Measurements from ENCODE around the gene CCDC141. TPM values are rescaled to one million over a fixed set of nuclear protein-coding genes. Genes with fewer than 3 reads are reported as not detected.

The CCDC141 gene
- total RNA-seq, 5 donors from 2014 or later (not counting 1 experiment from before 2014, with no cell fraction given): 13.2 to 44.8 (median 16.8) TPM

- CTCF ChIA-PET: interaction anchor here in 1 of 2 donors (0.6 to 1.3 kb wide), 3 partner anchors 16 to 475 kb away, joined by 4 to 5 read pairs (median 4); no protein-coding TSS in a partner anchor
Measured at GRCh38 chr2:178909507-178909906, 140.4 kb downstream of the CCDC141 start.

GRCh38 chr2:178908810-178909209, 141.1 kb downstream of the CCDC141 start:
- Mint-ChIP-seq H3K9me3 (no peaks in the 10 kb centered on the region), H3K36me3 (peaks cover 20% of the 10 kb centered on the region), H3K4me1 (peaks cover 0 to 7% (median 4%) of the 10 kb centered on the region in 3 donors), H3K27ac (no peak overlapping the region), H3K27me3 (no peaks in the 10 kb centered on the region), H3K4me3 (no peak overlapping the region)
- DNase-seq (no peak), ATAC-seq (replicated peaks in 1 of 4) (no peak)
- Histone ChIP-seq H3K4me3 (ENCODE audit: control insufficient read depth in 1 of 2, extremely low read depth in 1 of 2, low read length in 1 of 2) (no peak overlapping the region), H3K9me3 (no peaks in the 10 kb centered on the region), H3K27ac (ENCODE audit: low read length) (no peak overlapping the region), H3K4me1 (ENCODE audit: control insufficient read depth in 1 of 2, extremely low read depth in 1 of 2, insufficient read depth in 2 of 2, low read length in 2 of 2) (no peaks in the 10 kb centered on the region), H3K36me3 (ENCODE audit: control insufficient read depth in 2 of 2, extremely low read depth in 1 of 2, insufficient read depth in 1 of 2, low read length in 1 of 2) (peaks cover 0 to 3% of the 10 kb centered on the region in 2 donors), H3K27me3 (replicated peaks in 1 of 2; ENCODE audit: control insufficient read depth in 2 of 2, extremely low read depth in 1 of 2, insufficient read depth in 2 of 2, low read length in 1 of 2) (no peaks in the 10 kb centered on the region)
- CTCF ChIA-PET: no interaction called here
- POLR2A ChIA-PET: no interaction called here

More at GRCh38 chr2:178909507-178909906, 140.4 kb downstream of the CCDC141 start:
- H3K9me3 ChIP-seq: no peaks in the 10 kb centered on the region
- no peak overlapping the region for H3K27ac Mint-ChIP-seq
- H3K4me1 ChIP-seq (ENCODE audit: control insufficient read depth in 1 of 2, extremely low read depth in 1 of 2, insufficient read depth in 2 of 2, low read length in 2 of 2): no peaks in the 10 kb centered on the region
- peaks cover 16% of the 10 kb centered on the region for H3K36me3 Mint-ChIP-seq
- DNase-seq: no peak
- no peaks in the 10 kb centered on the region for H3K27me3 Mint-ChIP-seq
- 75% methylated on average over 1 of the region's 2 CpGs for WGBS (ENCODE audit: insufficient coverage)
- H3K4me3 Mint-ChIP-seq: no peak overlapping the region
- peaks cover 0 to 3% of the 10 kb centered on the region in 2 donors for H3K36me3 ChIP-seq (ENCODE audit: control insufficient read depth in 2 of 2, extremely low read depth in 1 of 2, insufficient read depth in 1 of 2, low read length in 1 of 2)
- ATAC-seq (replicated peaks in 1 of 4): no peak
- POLR2A ChIA-PET: no interaction called here
- no peak overlapping the region for H3K4me3 ChIP-seq (ENCODE audit: control insufficient read depth in 1 of 2, extremely low read depth in 1 of 2, low read length in 1 of 2)
- no peaks in the 10 kb centered on the region for H3K27me3 ChIP-seq (replicated peaks in 1 of 2; ENCODE audit: control insufficient read depth in 2 of 2, extremely low read depth in 1 of 2, insufficient read depth in 2 of 2, low read length in 1 of 2)
- peaks cover 2 to 7% (median 6%) of the 10 kb centered on the region in 3 donors for H3K4me1 Mint-ChIP-seq
- H3K9me3 Mint-ChIP-seq: no peaks in the 10 kb centered on the region
- H3K27ac ChIP-seq (ENCODE audit: low read length): no peak overlapping the region

- Mint-ChIP-seq H3K27ac (no peak overlapping the region), H3K4me1 (no peaks in the 10 kb centered on the region)
- no peak overlapping the region for H3K27ac ChIP-seq (ENCODE audit: low read length)
Measured at GRCh38 chr2:178905261-178905660, 144.7 kb downstream of the CCDC141 start.

GRCh38 chr2:178899656-178900055, 150.3 kb downstream of the CCDC141 start:
- Mint-ChIP-seq H3K27me3 (no peaks in the 10 kb centered on the region), H3K36me3 (peaks cover 10% of the 10 kb centered on the region), H3K9me3 (no peaks in the 10 kb centered on the region), H3K4me1 (no peaks in the 10 kb centered on the region), H3K27ac (no peak overlapping the region), H3K4me3 (no peak overlapping the region)
- H3K4me3 ChIP-seq (ENCODE audit: control insufficient read depth in 1 of 2, extremely low read depth in 1 of 2, low read length in 1 of 2): no peak overlapping the region
- no peaks in the 10 kb centered on the region for H3K27me3 ChIP-seq (replicated peaks in 1 of 2; ENCODE audit: control insufficient read depth in 2 of 2, extremely low read depth in 1 of 2, insufficient read depth in 2 of 2, low read length in 1 of 2)
- no peak for ATAC-seq (replicated peaks in 1 of 4)
- H3K4me1 ChIP-seq (ENCODE audit: control insufficient read depth in 1 of 2, extremely low read depth in 1 of 2, insufficient read depth in 2 of 2, low read length in 2 of 2): peaks cover 0 to under 1% of the 10 kb centered on the region in 2 experiments
- DNase-seq: no peak
- H3K9me3 ChIP-seq: no peaks in the 10 kb centered on the region
- POLR2A ChIA-PET: no interaction called here
- H3K36me3 ChIP-seq (ENCODE audit: control insufficient read depth in 2 of 2, extremely low read depth in 1 of 2, insufficient read depth in 1 of 2, low read length in 1 of 2): no peaks in the 10 kb centered on the region
- CTCF ChIA-PET: interaction anchor here in 1 of 2 donors (0.5 to 1.1 kb wide), 2 partner anchors 14 to 16 kb away, joined by 3 to 4 read pairs; no protein-coding TSS in a partner anchor
- no peak overlapping the region for H3K27ac ChIP-seq (ENCODE audit: low read length)

More at GRCh38 chr2:178905261-178905660, 144.7 kb downstream of the CCDC141 start:
- no peak overlapping the region for H3K4me3 ChIP-seq (ENCODE audit: control insufficient read depth in 1 of 2, extremely low read depth in 1 of 2, low read length in 1 of 2)
- no peaks in the 10 kb centered on the region for H3K27me3 ChIP-seq (replicated peaks in 1 of 2; ENCODE audit: control insufficient read depth in 2 of 2, extremely low read depth in 1 of 2, insufficient read depth in 2 of 2, low read length in 1 of 2)
- POLR2A ChIA-PET: interaction anchor here in 1 of 2 donors (0.5 kb wide), 1 partner anchor 136 kb away, joined by 4 read pairs; no protein-coding TSS in a partner anchor
- H3K9me3 Mint-ChIP-seq: no peaks in the 10 kb centered on the region
- WGBS (ENCODE audit: insufficient coverage): 83% methylated on average over 1 of the region's 2 CpGs
- CTCF ChIA-PET: interaction anchor here (0.5 to 1.5 kb wide), 5 partner anchors 8 to 1039 kb away, joined by 3 to 9 read pairs (median 4); no protein-coding TSS in a partner anchor
- DNase-seq (no peak), ATAC-seq (replicated peaks in 1 of 4) (no peak)
- H3K9me3 ChIP-seq: no peaks in the 10 kb centered on the region
- H3K4me3 Mint-ChIP-seq: no peak overlapping the region
- H3K4me1 ChIP-seq (ENCODE audit: control insufficient read depth in 1 of 2, extremely low read depth in 1 of 2, insufficient read depth in 2 of 2, low read length in 2 of 2): no peaks in the 10 kb centered on the region
- no peaks in the 10 kb centered on the region for H3K27me3 Mint-ChIP-seq
- H3K36me3 Mint-ChIP-seq: peaks cover 25% of the 10 kb centered on the region
- H3K36me3 ChIP-seq (ENCODE audit: control insufficient read depth in 2 of 2, extremely low read depth in 1 of 2, insufficient read depth in 1 of 2, low read length in 1 of 2): no peaks in the 10 kb centered on the region

- DNase-seq (no peak), ATAC-seq (replicated peaks in 1 of 4) (no peak)
- Mint-ChIP-seq H3K27me3 (no peaks in the 10 kb centered on the region), H3K9me3 (no peaks in the 10 kb centered on the region), H3K4me1 (peaks cover 0 to 8% (median 8%) of the 10 kb centered on the region in 3 donors), H3K27ac (no peak overlapping the region), H3K4me3 (no peak overlapping the region), H3K36me3 (no peaks in the 10 kb centered on the region)
- WGBS (ENCODE audit: insufficient coverage): 33% methylated on average over 1 of the region's 2 CpGs
- Histone ChIP-seq H3K27ac (ENCODE audit: low read length) (no peak overlapping the region), H3K4me1 (ENCODE audit: control insufficient read depth in 1 of 2, extremely low read depth in 1 of 2, insufficient read depth in 2 of 2, low read length in 2 of 2) (peaks cover 0 to 2% of the 10 kb centered on the region in 2 experiments), H3K27me3 (replicated peaks in 1 of 2; ENCODE audit: control insufficient read depth in 2 of 2, extremely low read depth in 1 of 2, insufficient read depth in 2 of 2, low read length in 1 of 2) (no peaks in the 10 kb centered on the region), H3K36me3 (ENCODE audit: control insufficient read depth in 2 of 2, extremely low read depth in 1 of 2, insufficient read depth in 1 of 2, low read length in 1 of 2) (no peaks in the 10 kb centered on the region), H3K9me3 (no peaks in the 10 kb centered on the region), H3K4me3 (ENCODE audit: control insufficient read depth in 1 of 2, extremely low read depth in 1 of 2, low read length in 1 of 2) (no peak overlapping the region)
- ChIA-PET POLR2A (interaction anchor here in 1 of 2 donors (0.6 kb wide), 1 partner anchor 109 kb away, joined by 3 read pairs; no protein-coding TSS in a partner anchor), CTCF (interaction anchor here (0.5 to 0.7 kb wide), 2 partner anchors 234 to 251 kb away, joined by 3 read pairs; no protein-coding TSS in a partner anchor)
Measured at GRCh38 chr2:178895872-178896271, 154.1 kb downstream of the CCDC141 start.

- no CpG with 5 or more reads among the region's 2 CpGs for WGBS (ENCODE audit: insufficient coverage)
- no peaks in the 10 kb centered on the region for H3K9me3 Mint-ChIP-seq
- Histone ChIP-seq H3K27me3 (replicated peaks in 1 of 2; ENCODE audit: control insufficient read depth in 2 of 2, extremely low read depth in 1 of 2, insufficient read depth in 2 of 2, low read length in 1 of 2) (no peaks in the 10 kb centered on the region), H3K4me1 (ENCODE audit: control insufficient read depth in 1 of 2, extremely low read depth in 1 of 2, insufficient read depth in 2 of 2, low read length in 2 of 2) (peaks cover 0 to 2% of the 10 kb centered on the region in 2 experiments), H3K9me3 (no peaks in the 10 kb centered on the region), H3K27ac (ENCODE audit: low read length) (no peak overlapping the region), H3K4me3 (ENCODE audit: control insufficient read depth in 1 of 2, extremely low read depth in 1 of 2, low read length in 1 of 2) (no peak overlapping the region), H3K36me3 (ENCODE audit: control insufficient read depth in 2 of 2, extremely low read depth in 1 of 2, insufficient read depth in 1 of 2, low read length in 1 of 2) (no peaks in the 10 kb centered on the region)
- H3K27me3 Mint-ChIP-seq: no peaks in the 10 kb centered on the region
- no peak overlapping the region for H3K4me3 Mint-ChIP-seq
- H3K27ac Mint-ChIP-seq: no peak overlapping the region
- DNase-seq: no peak
- ChIA-PET POLR2A (interaction anchor here in 1 of 2 donors (0.6 kb wide), 1 partner anchor 108 kb away, joined by 3 read pairs; no protein-coding TSS in a partner anchor), CTCF (interaction anchor here (0.6 to 0.8 kb wide), 4 partner anchors 234 to 288 kb away, joined by 3 to 4 read pairs (median 4); no protein-coding TSS in a partner anchor)
- H3K4me1 Mint-ChIP-seq: peaks cover 0 to 8% (median 8%) of the 10 kb centered on the region in 3 donors
- ATAC-seq (replicated peaks in 1 of 4): no peak
- no peaks in the 10 kb centered on the region for H3K36me3 Mint-ChIP-seq
Measured at GRCh38 chr2:178895171-178895570, 154.8 kb downstream of the CCDC141 start.
